GM12873 (cell line): ENCODE data around the gene CASP10.

ENCODE experiments used
- CTCF ChIP-seq: IDR thresholded peaks from 2 replicates; pipeline ENCODE4 v1.5.1; 2012; ENCODE audit warnings: low read depth, mild to moderate bottlenecking, moderate library complexity, low read length, control low read depth; ENCODE audit not compliant: insufficient read depth; ENCODE audit errors: missing control alignments

Gene CASP10

GRCh38 chr2:201144101-201145051, 38.6 kb upstream of the CASP10 start:
- TF ChIP-seq CTCF, result no peak

GRCh38 chr2:201148434-201148990, 34.4 kb upstream of the CASP10 start:
- TF ChIP-seq CTCF, result no peak

GRCh38 chr2:201149064-201149820, 33.7 kb upstream of the CASP10 start:
- no peak for TF ChIP-seq CTCF

- TF ChIP-seq CTCF, result no peak
Observed at GRCh38 chr2:201150454-201151020, 32.4 kb upstream of the CASP10 start.

GRCh38 chr2:201151127-201151981, 31.6 kb upstream of the CASP10 start:
- TF ChIP-seq CTCF, result no peak

GRCh38 chr2:201152517-201152916, 30.4 kb upstream of the CASP10 start:
- no peak for TF ChIP-seq CTCF
